Esophagus muscularis mucosa (tissue), 4 donors: ENCODE data around the gene OR7G3. TPM values are rescaled to one million over a fixed set of nuclear protein-coding genes. Genes with fewer than 3 reads are reported as not detected.
A peak's percentile ranks its signal among the peaks of the same experiment; 100 is the strongest.

Experiments used
- DNase-seq: peaks from one replicate; pipeline ENCODE4 v3.0.0-alpha.2; 2017; ENCODE audit errors: extremely low spot score
- H3K27ac ChIP-seq, 4 donors: fragments of 200-600 bp; sonication (generic); replicated peaks in 1 of 4; 1 replicate in 3 of 4; 2 replicates in 1 of 4; pipeline ENCODE4 v1.5.1; 2016 to 2019; ENCODE audit warnings: mild to moderate bottlenecking in 1 of 4
- H3K27me3 ChIP-seq, 4 donors: fragments of 200-600 bp; sonication (generic); one replicate each; pipeline versions ENCODE4 v1.5.1 to v1.6.0; 2016 to 2019
- H3K36me3 ChIP-seq, 4 donors: fragments of 200-600 bp; sonication (generic); one replicate each; pipeline ENCODE4 v1.5.1; 2016 to 2019
- H3K4me1 ChIP-seq, 4 donors: fragments of 200-600 bp; sonication (generic); one replicate each; pipeline ENCODE4 v1.5.1; 2016 to 2019
- H3K4me3 ChIP-seq, 4 donors: fragments of 200-600 bp; sonication (generic); 1 replicate in 2 of 4; 2 replicates in 2 of 4; pipeline ENCODE4 v1.5.1; 2016 to 2019; ENCODE audit warnings: mild to moderate bottlenecking in 4 of 4, moderate library complexity in 1 of 4
- H3K9me3 ChIP-seq, 4 donors: fragments of 200-600 bp; sonication (generic); 1 replicate in 3 of 4; 2 replicates in 1 of 4; pipeline ENCODE4 v1.5.1; 2016 to 2019
- EP300 ChIP-seq: sonication (generic); formaldehyde crosslinking; IDR thresholded peaks from one replicate; pipeline ENCODE4 v1.6.1; 2017; ENCODE audit warnings: antibody characterized with exemption
- POLR2A ChIP-seq: fragments of 450-650 bp; IDR thresholded peaks from one replicate; pipeline ENCODE4 v1.6.1; 2017; ENCODE audit warnings: antibody characterized with exemption, moderate library complexity, mild to moderate bottlenecking, low read depth
- POLR2AphosphoS5 ChIP-seq, 2 donors: sonication (generic); formaldehyde crosslinking; IDR thresholded peaks; one replicate each; pipeline ENCODE4 v1.6.1; 2017; ENCODE audit warnings: antibody characterized with exemption in 2 of 2
- WGBS: methylation state at CpG from one replicate; pipeline ENCODE4 v1.1.5; 2018; 5-methylcytosine and 5-hydroxymethylcytosine counted together
- intact Hi-C: fragments of 100-400 bp; cut with DNase I; formaldehyde crosslinking; loops from one replicate; pipeline ENCODE4 v1.15.1; 2023
- total RNA-seq, 4 donors: library from RNA; depleted of rRNA; stranded (reverse); fragments of >200 nt; gene quantifications; one replicate each; pipeline versions ENCODE4 v1.1.0 to v1.2.1, GENCODE V29; 2016
- TF ChIP-seq, protein P1 (sequence below), 3 experiments: fragments of 200-600 bp in 2 of 3; fragments of 450-650 bp in 1 of 3; sonication (generic) in 2 of 3; IDR thresholded peaks; one replicate each; pipeline ENCODE4 v1.5.1; 2017 to 2019; ENCODE audit warnings: antibody characterized with exemption in 3 of 3, mild to moderate bottlenecking in 2 of 3, moderate library complexity in 1 of 3

Gene OR7G3
- total RNA-seq, 4 donors from 2014 or later, result not detected

DNA sequence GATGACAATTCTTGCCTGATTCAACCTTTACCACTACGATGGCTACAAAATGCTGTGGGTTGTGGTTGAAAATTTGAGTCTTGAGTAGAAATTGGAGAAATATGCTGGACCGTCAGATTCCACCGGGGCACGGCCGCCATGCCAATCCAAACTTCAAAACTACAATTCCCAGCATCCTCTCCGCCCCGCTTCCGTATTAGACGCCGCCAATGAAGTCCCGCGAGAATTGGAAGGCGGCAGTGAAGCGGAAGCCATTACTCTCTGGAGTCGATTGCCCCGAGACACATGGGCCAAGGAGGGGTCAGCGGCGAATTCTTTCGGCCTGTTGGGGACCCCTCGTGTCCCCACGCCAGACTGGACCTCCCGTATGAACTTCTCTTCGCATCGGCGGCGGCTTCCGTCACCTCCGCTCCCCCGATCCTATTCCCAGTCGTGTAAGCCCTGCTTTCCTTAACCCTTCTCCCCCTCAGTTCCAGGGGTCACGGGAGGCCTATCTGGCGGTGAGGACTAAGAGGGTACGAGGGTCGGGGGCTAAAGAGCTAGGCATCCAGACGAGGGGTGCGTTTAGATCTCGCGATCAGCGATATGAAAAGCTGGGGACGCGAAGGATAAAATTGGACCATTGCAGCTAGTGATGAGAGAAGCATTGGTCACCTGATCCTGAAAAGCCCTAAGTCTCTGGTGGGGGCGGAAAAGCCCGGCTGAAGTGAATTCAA, 13.6 kb upstream of the OR7G3 start, which contains the start of gene ZNF317:
Gene ZNF317, plus strand, starts transcription at position 239 of the 716 bp plus-strand sequence. CDS start 15,620 bp downstream, outside the sequence.
- Histone ChIP-seq H3K9me3 (peaks cover 0 to 10% (median 8%) of the 10 kb centered on the region in 4 donors), H3K4me3 (peak within 1 kb of the TSS; percentile 71 to 88 (median 78)), H3K27ac (peak within 1 kb of the TSS; percentile 88 to 93 (median 89)), H3K4me1 (peaks cover 15 to 31% (median 28%) of the 10 kb centered on the region in 4 donors), H3K27me3 (no peaks in the 10 kb centered on the region), H3K36me3 (peaks cover 0 to 5% (median 0%) of the 10 kb centered on the region in 4 donors)
- intact Hi-C loops, result loop anchor here (5.0 to 10.0 kb wide), 3 partner anchors 167 to 654 kb away; partner anchors contain the start of genes ZNF561 and ZNF699
- WGBS, result under 1% methylated on average over 32 of the region's 43 CpGs
- DNase-seq, result peak; percentile 96
- TF ChIP-seq POLR2A (peak; percentile 11), POLR2AphosphoS5 (IDR thresholded peaks at IDR 0.05) (peak; percentile 85 to 88), EP300 (no peak)
- TF ChIP-seq, protein P1, sequence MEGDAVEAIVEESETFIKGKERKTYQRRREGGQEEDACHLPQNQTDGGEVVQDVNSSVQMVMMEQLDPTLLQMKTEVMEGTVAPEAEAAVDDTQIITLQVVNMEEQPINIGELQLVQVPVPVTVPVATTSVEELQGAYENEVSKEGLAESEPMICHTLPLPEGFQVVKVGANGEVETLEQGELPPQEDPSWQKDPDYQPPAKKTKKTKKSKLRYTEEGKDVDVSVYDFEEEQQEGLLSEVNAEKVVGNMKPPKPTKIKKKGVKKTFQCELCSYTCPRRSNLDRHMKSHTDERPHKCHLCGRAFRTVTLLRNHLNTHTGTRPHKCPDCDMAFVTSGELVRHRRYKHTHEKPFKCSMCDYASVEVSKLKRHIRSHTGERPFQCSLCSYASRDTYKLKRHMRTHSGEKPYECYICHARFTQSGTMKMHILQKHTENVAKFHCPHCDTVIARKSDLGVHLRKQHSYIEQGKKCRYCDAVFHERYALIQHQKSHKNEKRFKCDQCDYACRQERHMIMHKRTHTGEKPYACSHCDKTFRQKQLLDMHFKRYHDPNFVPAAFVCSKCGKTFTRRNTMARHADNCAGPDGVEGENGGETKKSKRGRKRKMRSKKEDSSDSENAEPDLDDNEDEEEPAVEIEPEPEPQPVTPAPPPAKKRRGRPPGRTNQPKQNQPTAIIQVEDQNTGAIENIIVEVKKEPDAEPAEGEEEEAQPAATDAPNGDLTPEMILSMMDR (IDR thresholded peaks at IDR 0.05), result peak in 1 of 3 experiments; percentile 5

- H3K4me1 ChIP-seq, result peaks cover 15 to 31% (median 28%) of the 10 kb centered on the region in 4 donors
- no peaks in the 10 kb centered on the region for H3K27me3 ChIP-seq
- no peak for DNase-seq
- TF ChIP-seq, protein P1 (IDR thresholded peaks at IDR 0.05), result no peak
- no peak for TF ChIP-seq EP300
- TF ChIP-seq POLR2A, result no peak
- no peak for TF ChIP-seq POLR2AphosphoS5 (IDR thresholded peaks at IDR 0.05)
- H3K4me3 ChIP-seq, result peak overlapping the region; percentile 71 to 88 (median 78)
- H3K36me3 ChIP-seq, result no peaks in the 10 kb centered on the region
- WGBS, result 25% methylated on average over 8 of the region's 8 CpGs
- intact Hi-C loops, result loop anchor here (5.0 to 10.0 kb wide), 3 partner anchors 168 to 655 kb away; partner anchors contain the start of genes ZNF561 and ZNF699
- H3K9me3 ChIP-seq, result peaks cover 0 to 3% (median 2%) of the 10 kb centered on the region in 4 donors
- H3K27ac ChIP-seq, result peak overlapping the region; percentile 88 to 93 (median 89)
These were observed 12.9 kb upstream of the OR7G3 start for GRCh38 chr19:9139609-9140158.

DNA sequence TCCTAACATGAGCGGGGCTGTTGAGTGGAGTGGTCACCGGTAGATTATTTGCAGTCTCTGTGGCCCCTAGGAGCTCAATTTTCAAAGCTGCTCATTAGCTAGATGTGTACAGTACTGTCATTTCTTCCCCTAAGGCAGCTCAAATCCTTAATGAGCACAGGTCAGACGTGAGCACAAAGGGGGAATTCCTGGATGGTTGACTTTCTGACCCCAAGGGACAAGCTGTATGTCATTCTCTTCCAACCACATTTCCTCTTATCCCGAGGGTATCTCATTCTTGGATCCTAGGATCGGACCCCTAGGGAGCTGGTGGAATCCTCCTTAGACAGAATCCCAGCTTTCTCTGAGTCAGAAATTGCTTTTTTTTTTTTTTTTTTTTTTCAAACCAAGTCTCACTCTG, 5.7 kb upstream of the OR7G3 start:
- H3K36me3 ChIP-seq, result no peaks in the 10 kb centered on the region
- intact Hi-C loops, result no loop called here
- DNase-seq, result no peak
- H3K27me3 ChIP-seq, result peaks cover 0 to 24% (median 0%) of the 10 kb centered on the region in 4 donors
- no peak for TF ChIP-seq POLR2AphosphoS5 (IDR thresholded peaks at IDR 0.05)
- TF ChIP-seq POLR2A, result no peak
- TF ChIP-seq, protein P1 (IDR thresholded peaks at IDR 0.05), result no peak
- no peak for TF ChIP-seq EP300
- no peak overlapping the region for H3K4me3 ChIP-seq
- H3K4me1 ChIP-seq, result peaks cover 0 to 12% (median 6%) of the 10 kb centered on the region in 4 donors
- no peaks in the 10 kb centered on the region for H3K9me3 ChIP-seq
- WGBS, result 55% methylated on average over 5 of the region's 5 CpGs
- no peak overlapping the region for H3K27ac ChIP-seq

- TF ChIP-seq EP300 (no peak), POLR2A (no peak), POLR2AphosphoS5 (IDR thresholded peaks at IDR 0.05) (no peak)
- TF ChIP-seq, protein P1 (IDR thresholded peaks at IDR 0.05), result no peak
- WGBS, result 43% methylated on average over 1 of the region's 1 CpG
- Histone ChIP-seq H3K36me3 (no peaks in the 10 kb centered on the region), H3K27me3 (peaks cover 0 to 34% (median 0%) of the 10 kb centered on the region in 4 donors), H3K4me1 (no peaks in the 10 kb centered on the region), H3K9me3 (no peaks in the 10 kb centered on the region), H3K27ac (no peak overlapping the region), H3K4me3 (no peak overlapping the region)
- DNase-seq, result no peak
- intact Hi-C loops, result no loop called here
These were observed 4.2 kb upstream of the OR7G3 start for GRCh38 chr19:9130965-9131364.
